Measurements from ENCODE around the gene FDXR.

The FDXR gene

GRCh38 chr17:74822939-74823367, 49.8 kb downstream of the FDXR start:
- Mint-ChIP-seq H3K36me3 (peaks cover 9% of the 10 kb centered on the region), H3K4me3 (no peak overlapping the region), H3K4me1 (no peaks in the 10 kb centered on the region), H3K27ac (no peak overlapping the region), H3K9me3 (no peaks in the 10 kb centered on the region), H3K27me3 (no peaks in the 10 kb centered on the region)

GRCh38 chr17:74822335-74822938, 50.4 kb downstream of the FDXR start:
- H3K36me3 Mint-ChIP-seq: peaks cover 9% of the 10 kb centered on the region
- H3K27me3 Mint-ChIP-seq: no peaks in the 10 kb centered on the region
- H3K9me3 Mint-ChIP-seq: no peaks in the 10 kb centered on the region
- H3K4me1 Mint-ChIP-seq: no peaks in the 10 kb centered on the region
- no peak overlapping the region for H3K27ac Mint-ChIP-seq
- H3K4me3 Mint-ChIP-seq: no peak overlapping the region

- H3K9me3 Mint-ChIP-seq: no peaks in the 10 kb centered on the region
- no peaks in the 10 kb centered on the region for H3K4me1 Mint-ChIP-seq
- no peaks in the 10 kb centered on the region for H3K27me3 Mint-ChIP-seq
- H3K4me3 Mint-ChIP-seq: no peak overlapping the region
- peaks cover 9% of the 10 kb centered on the region for H3K36me3 Mint-ChIP-seq
- H3K27ac Mint-ChIP-seq: no peak overlapping the region
These were observed 51.0 kb downstream of the FDXR start for GRCh38 chr17:74821655-74822334.

DNA sequence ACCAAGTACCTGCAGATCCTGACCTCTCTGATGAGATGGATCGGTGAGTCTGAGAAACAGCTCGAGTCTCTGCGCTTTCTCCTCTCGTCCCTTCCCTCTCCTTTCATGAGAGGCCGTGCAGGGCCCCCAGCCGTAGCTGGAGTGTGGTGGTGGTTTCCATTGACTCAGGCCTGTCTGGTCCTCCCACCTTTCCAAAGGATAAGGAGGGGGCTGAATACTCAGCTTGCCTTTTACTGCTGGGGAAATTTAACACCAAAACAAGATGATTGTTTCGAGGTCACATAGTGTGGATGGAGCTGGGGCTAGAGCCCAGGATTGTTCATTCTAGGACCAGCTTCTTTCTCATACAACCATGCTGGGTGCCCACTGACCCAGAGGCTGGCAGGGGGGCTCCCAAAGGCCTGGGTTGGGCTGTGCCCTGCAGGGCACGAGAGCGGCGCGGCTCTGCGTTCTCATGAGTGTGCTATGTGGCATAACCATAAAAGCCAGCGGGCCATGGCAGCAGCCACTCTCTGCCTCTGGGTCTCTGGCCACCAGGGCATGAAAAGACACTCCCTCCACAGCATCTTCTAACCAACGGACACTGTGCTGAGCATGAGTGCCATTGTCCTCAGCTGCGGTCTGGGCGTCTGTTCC, 52.9 kb downstream of the FDXR start:
- no peaks in the 10 kb centered on the region for H3K4me1 Mint-ChIP-seq

DNA sequence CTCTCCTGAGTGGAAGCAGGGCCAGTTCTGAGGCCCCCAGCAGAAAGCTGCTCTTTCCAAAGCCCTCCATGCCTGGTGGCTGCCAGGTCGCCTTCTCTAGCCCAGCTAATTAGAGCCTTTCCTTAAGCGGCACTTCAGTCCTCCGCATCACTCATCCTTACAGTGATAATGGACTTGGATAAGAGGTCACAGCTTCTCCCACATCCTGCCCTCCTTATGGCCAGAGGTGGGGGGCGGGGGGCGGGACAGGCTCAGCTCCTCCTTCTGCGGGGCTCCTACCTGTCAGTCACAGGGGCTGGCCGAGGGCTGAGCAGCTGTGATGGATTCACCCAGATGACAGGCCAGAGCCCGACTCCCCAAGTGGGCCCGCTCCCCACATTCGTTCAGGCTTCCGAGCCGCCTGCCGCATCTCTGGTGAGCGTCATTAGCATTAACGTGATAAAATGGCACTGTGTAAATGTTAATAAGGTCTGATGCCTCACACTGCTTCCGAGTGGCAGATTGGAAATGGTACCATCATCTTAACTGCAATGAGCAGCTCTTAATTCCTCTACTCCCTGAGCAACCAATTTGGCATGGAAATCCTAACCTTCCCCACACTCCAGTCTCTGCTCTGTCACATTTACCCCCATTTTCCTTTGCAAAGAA, 54.4 kb downstream of the FDXR start:
- Mint-ChIP-seq H3K27ac (no peak overlapping the region), H3K27me3 (no peaks in the 10 kb centered on the region), H3K4me1 (no peaks in the 10 kb centered on the region), H3K9me3 (no peaks in the 10 kb centered on the region), H3K4me3 (no peak overlapping the region), H3K36me3 (peaks cover 7% of the 10 kb centered on the region)

More for the DNA sequence above, 52.9 kb downstream of the FDXR start:
- Mint-ChIP-seq H3K4me3 (no peak overlapping the region), H3K27ac (no peak overlapping the region), H3K9me3 (no peaks in the 10 kb centered on the region), H3K27me3 (no peaks in the 10 kb centered on the region), H3K36me3 (peaks cover 9% of the 10 kb centered on the region)

GRCh38 chr17:74816905-74817620, 55.7 kb downstream of the FDXR start:
- Mint-ChIP-seq H3K4me3 (no peak overlapping the region), H3K9me3 (no peaks in the 10 kb centered on the region), H3K27me3 (no peaks in the 10 kb centered on the region), H3K27ac (no peak overlapping the region), H3K36me3 (peaks cover 8% of the 10 kb centered on the region), H3K4me1 (no peaks in the 10 kb centered on the region)

DNA sequence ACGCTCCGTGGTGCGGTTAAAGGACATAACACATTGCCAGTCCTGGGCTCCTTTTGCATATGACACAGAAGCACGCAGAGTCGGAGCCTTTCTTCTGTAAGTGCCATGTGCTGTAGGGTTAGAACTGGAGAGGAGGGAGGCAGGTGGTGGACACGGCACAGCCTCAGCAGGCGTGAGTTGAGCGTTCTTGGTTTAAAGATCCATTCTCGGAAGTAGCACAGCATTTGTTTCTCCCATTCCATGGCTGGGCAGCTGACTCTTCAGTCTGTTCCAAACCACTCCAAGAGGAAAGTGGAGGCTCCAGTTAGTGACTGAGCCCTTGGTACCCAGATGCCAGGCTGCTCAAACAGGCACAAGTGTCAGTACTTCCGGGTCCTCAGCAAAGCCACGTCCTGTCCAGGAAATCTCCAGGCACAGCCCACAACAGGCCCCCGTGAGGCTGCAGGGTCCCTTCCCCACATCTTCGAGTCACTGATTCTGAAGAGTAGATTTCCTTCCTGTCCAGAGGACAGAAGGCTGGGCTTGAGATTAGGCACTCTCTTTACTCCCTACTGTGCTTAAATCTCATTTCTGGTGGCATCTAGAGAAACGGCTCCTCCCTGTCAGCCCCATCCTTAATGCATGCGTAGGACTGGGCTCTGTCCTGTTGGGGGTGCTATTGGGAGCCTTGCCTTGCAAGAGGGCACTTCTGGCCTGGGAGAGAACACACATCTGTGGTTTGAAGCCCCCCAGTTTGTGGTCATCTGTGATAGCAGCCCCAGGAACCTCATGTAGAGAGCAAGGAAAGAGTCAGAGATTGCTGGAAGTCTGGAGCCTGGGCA, 57.0 kb downstream of the FDXR start:
- Mint-ChIP-seq H3K27ac (peak overlapping the region; percentile 55), H3K4me3 (no peak overlapping the region), H3K36me3 (peaks cover 7% of the 10 kb centered on the region), H3K9me3 (no peaks in the 10 kb centered on the region), H3K27me3 (no peaks in the 10 kb centered on the region), H3K4me1 (no peaks in the 10 kb centered on the region)

- Mint-ChIP-seq H3K36me3 (peaks cover 5% of the 10 kb centered on the region), H3K9me3 (no peaks in the 10 kb centered on the region)
These were observed 57.7 kb downstream of the FDXR start for GRCh38 chr17:74815067-74815466.

GRCh38 chr17:74814453-74814852, 58.3 kb downstream of the FDXR start:
- Mint-ChIP-seq H3K27me3 (no peaks in the 10 kb centered on the region), H3K4me3 (no peak overlapping the region), H3K36me3 (peaks cover 7% of the 10 kb centered on the region), H3K4me1 (no peaks in the 10 kb centered on the region), H3K9me3 (no peaks in the 10 kb centered on the region), H3K27ac (no peak overlapping the region)

More at GRCh38 chr17:74815067-74815466, 57.7 kb downstream of the FDXR start:
- H3K4me1 Mint-ChIP-seq: no peaks in the 10 kb centered on the region
- H3K27me3 Mint-ChIP-seq: no peaks in the 10 kb centered on the region
- no peak overlapping the region for H3K4me3 Mint-ChIP-seq
- H3K27ac Mint-ChIP-seq: no peak overlapping the region
